ENCODE results near the gene RNF149.

GRCh38 chr2:101341901-101342624 is 33.6 kb upstream of the RNF149 start:
- no peak for TF ChIP-seq EZH2 (IDR thresholded peaks at IDR 0.05)
- no peak for TF ChIP-seq POLR2AphosphoS5 (IDR thresholded peaks at IDR 0.05; ENCODE audit: borderline replicate concordance, low read depth, low read length)
- no peak for TF ChIP-seq FOXP2 (optimal IDR thresholded peaks at IDR 0.05; ENCODE audit: control extremely low read depth, extremely low read length, insufficient read depth)

Data from SK-N-MC (cell line).